ACHN (cell line): ENCODE measurements around the gene ADA.
"Not testable (repeated sequence)": the region's sequence is repeated elsewhere in the genome, so short reads cannot be mapped to it uniquely, and the experiment has no call there.

Source experiments
- DNase-seq: peaks from one replicate; pipeline ENCODE4 v3.0.0-alpha.2; 2015
- in situ Hi-C: cut with HindIII; loops from 2 replicates; pipeline ENCODE4 v1.10.0; 2017; ENCODE audit warnings: low sequenced_read_pairs, low pct_ligation_motif_present, low pct_unique_long_range_greater_than_20kb

Gene ADA

DNA sequence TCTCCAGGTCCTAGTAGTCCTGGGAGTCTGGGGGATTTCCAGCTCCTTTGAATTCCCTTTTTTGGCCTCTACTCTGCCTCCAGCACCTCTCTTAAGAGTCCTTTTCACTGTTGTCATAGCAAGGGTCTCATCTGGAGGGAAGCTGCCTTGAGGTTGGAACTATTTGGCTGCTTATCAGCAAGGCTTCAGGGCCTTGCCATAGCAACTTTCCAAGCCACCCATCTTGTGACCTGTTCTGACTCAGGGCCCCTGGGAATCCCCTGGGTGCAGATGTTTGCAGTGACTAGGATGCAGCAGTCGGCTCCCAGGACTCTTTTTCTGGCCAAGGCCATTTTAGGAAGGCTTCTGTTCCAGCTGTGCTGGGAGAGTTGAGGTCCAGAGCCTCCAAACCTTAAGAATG lies 56.8 kb downstream of the ADA start:
- in situ Hi-C loops = no loop called here
- peak; percentile 4 for DNase-seq

DNA sequence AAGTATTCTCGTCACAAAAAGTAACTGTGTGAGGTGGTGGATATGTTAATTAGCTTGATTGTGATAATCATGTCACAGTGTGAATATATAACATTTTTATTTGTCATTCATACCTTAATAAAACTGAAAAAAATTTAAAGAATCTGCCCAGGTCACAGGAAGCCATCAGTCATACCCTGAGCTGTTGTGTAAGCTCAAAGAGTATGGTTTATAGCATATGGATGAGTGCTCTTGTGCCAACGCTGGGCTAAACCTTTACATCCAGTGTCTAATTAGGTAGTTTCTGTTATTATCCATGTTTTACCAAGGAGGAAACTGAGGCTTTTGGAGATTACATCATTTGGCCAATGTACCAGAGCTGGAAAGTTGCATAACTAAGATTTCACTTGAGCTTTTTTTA lies 57.7 kb downstream of the ADA start:
- in situ Hi-C loops = no loop called here
- DNase-seq = no peak

- no peak for DNase-seq
- in situ Hi-C loops = no loop called here
These were observed 59.1 kb downstream of the ADA start for GRCh38 chr20:44592366-44592765.

- no peak for DNase-seq
- in situ Hi-C loops = no loop called here
These were observed 60.3 kb downstream of the ADA start for GRCh38 chr20:44590980-44591778.

GRCh38 chr20:44589537-44589936 lies 62.0 kb downstream of the ADA start:
- in situ Hi-C loops = no loop called here
- no peak for DNase-seq

GRCh38 chr20:44588321-44588720 lies 63.2 kb downstream of the ADA start:
- in situ Hi-C loops, DNase-seq: not testable (repeated sequence)

DNA sequence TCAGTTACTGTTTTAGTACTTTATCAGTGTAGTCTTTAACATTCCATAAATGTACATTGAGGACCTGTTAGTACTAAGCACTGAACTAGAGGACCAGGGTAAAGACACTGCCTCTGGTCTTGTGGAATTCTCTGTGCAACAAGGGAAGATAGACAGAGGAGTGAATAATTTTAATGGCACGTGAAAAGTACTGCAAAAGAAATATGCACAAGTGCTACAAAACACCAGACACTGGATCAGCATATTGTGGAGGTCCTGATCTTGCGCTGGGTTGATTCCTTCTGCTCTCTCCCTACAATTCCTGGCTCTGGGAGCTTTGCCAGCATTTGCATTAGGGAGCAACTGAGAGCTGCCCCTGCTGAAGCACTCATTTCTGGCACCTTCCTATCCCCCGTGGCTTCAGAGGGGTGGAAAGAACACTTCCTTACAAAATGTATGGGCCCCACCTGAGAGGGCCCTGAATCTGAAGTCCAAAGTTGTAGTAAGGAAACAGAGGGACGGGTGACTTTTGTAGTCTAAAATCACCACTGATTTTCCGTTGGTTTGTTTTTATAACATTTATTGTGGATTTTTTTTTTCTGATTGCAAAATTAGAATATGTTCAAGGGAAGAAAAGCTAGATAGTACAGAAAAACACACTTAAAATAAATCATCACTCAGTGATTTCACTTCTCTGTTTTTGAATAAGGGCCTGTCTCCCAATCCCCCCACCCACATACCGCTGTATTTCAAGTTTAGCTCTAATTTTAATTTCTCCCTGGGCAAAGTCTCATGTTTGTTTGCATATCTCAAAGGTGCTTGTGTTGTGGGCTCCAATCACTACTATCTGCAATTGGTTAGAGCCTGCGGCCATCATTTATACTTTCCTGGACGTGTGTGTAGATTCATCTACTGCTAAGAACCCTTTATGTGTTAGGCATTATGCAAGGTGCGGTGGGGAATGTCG lies 64.2 kb downstream of the ADA start:
- no peak for DNase-seq
- in situ Hi-C loops = no loop called here

- in situ Hi-C loops = no loop called here
- no peak for DNase-seq
These were observed 65.1 kb downstream of the ADA start for GRCh38 chr20:44586289-44586911.

GRCh38 chr20:44585057-44585963 lies 66.2 kb downstream of the ADA start:
- in situ Hi-C loops = no loop called here
- DNase-seq = no peak

- no peak for DNase-seq
- in situ Hi-C loops = no loop called here
These were observed 67.3 kb downstream of the ADA start for GRCh38 chr20:44584162-44584561.

DNA sequence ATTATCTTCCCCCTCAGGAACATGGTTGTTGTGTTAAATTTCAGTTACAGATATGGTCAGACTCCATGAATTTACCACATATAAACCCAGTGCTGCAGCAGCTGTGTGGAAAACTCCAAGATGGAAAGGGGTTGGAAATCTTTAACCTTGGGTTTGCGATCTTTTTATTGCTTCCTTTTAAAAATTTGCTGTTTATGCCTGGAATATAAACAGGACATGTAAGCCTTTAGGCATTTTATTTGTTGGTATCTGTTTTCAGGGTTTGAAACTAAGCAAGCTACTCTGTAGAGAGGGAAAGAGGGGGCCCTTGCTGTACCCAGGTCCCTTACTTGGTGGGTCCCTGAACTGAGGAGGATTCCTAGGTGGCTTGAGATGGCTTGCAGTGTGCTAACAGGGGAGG lies 68.3 kb downstream of the ADA start:
- no peak for DNase-seq
- in situ Hi-C loops = no loop called here

DNA sequence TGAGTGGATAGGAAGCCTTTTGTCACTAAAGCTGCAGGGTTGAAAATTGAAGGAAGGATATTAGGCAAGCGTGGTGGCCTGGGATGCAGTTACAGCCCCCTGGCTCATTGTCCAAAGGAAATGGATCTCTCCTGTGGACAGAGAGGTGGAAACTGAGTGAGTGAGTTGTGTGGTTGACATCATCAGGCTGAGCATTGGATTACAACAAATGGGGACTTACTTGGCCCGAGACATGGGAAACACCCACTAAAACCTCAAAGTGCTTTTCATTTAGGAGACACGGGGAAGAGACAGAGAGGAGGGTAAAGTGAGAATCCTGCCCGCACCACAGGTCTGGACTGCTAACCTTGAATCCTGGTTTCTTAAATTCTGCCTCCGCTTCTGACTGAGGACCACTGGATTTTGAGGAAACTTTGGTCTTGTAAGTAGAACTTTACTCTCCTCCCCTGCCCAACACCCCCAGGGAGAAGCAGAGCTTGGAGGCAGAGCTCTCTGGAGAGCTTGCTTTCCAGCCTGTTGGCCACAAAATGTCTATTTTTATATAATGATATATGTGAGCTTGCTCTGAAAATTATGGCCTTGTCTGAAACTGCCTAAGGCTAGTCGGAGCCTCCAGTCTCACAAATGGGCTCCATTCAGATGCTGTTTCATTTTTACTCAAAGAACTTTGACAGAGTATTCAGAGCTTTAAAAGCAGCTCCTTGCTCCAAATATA lies 69.0 kb downstream of the ADA start, which contains the start of gene PKIG:
Gene PKIG (plus strand): TSS at position 269 of the 715 bp plus-strand sequence. CDS start 31,978 bp downstream, outside the sequence.
- DNase-seq = no peak
- in situ Hi-C loops = no loop called here

- in situ Hi-C loops = no loop called here
- DNase-seq = no peak
These were observed 70.0 kb downstream of the ADA start for GRCh38 chr20:44581515-44581914.

DNA sequence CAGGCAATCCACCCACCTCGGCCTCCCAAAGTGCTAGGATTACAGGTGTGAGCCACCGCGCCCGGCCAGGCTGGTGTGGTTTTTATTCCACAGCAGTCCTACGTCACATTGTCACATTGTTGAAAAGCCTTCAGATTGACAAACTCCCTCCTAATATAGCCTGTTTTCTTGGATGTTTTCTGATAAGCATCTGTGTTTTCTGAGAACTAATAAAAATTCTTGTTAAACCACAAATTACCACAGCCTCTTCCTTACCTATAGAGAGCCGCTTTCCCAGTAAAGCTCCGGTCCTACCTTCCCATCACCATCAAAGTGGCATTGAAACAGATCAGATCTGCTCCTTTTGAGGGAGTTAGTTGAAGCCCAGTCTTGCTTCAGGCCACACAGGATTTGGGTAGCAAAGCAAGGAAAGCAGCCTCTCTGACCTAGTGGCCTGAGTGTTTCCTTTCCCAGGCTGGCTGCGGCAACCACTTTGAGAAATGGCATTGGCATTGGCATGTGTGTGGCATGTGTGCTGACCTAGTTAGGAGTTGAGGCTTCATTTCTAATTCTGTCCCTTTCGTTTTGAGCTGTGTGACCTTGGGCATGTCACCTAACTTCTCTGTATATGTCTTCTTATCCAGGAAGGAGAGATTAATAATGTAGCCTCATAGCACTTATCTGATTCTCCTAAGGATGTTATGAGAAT lies 70.8 kb downstream of the ADA start:
- in situ Hi-C loops = no loop called here
- DNase-seq = no peak

- in situ Hi-C loops = no loop called here
- DNase-seq = no peak
These were observed 72.0 kb downstream of the ADA start for GRCh38 chr20:44579313-44580081.

- in situ Hi-C loops = no loop called here
- DNase-seq = no peak
These were observed 75.2 kb downstream of the ADA start for GRCh38 chr20:44576297-44576696.
